Sigmoid colon (tissue), 4 donors: Measurements from ENCODE around the gene GPR68.

Source experiments
- CTCF ChIP-seq, 4 experiments: fragments of 450-650 bp in 3 of 4; fragments of 200-600 bp in 1 of 4; IDR thresholded peaks; one replicate each; pipeline ENCODE4 v1.5.1; 2016 to 2019; ENCODE audit warnings: antibody characterized with exemption in 4 of 4, mild to moderate bottlenecking in 3 of 4, moderate library complexity in 2 of 4
- EP300 ChIP-seq, 4 donors: sonication (generic); formaldehyde crosslinking; IDR thresholded peaks; one replicate each; pipeline ENCODE4 v1.6.1; 2017; ENCODE audit warnings: antibody characterized with exemption in 4 of 4
- POLR2A ChIP-seq, 2 donors: fragments of 450-650 bp; IDR thresholded peaks; one replicate each; pipeline ENCODE4 v1.6.1; 2016; ENCODE audit warnings: antibody characterized with exemption in 2 of 2, mild to moderate bottlenecking in 2 of 2, moderate library complexity in 2 of 2
- POLR2AphosphoS5 ChIP-seq, 4 donors: sonication (generic); formaldehyde crosslinking; IDR thresholded peaks; one replicate each; pipeline ENCODE4 v1.6.1; 2017; ENCODE audit warnings: antibody characterized with exemption in 4 of 4

GRCh38 chr14:91184559-91184958, 59.9 kb downstream of the GPR68 start:
- TF ChIP-seq CTCF (IDR thresholded peaks at IDR 0.05) = no peak
- TF ChIP-seq EP300 (IDR thresholded peaks at IDR 0.05) = no peak
- TF ChIP-seq POLR2A (IDR thresholded peaks at IDR 0.05) = no peak
- TF ChIP-seq POLR2AphosphoS5 (IDR thresholded peaks at IDR 0.05) = no peak
